Iris pigment epithelial cell (primary cell): Measurements from ENCODE around the gene TAC3.
"Not testable (repeated sequence)": the region's sequence is repeated elsewhere in the genome, so short reads cannot be mapped to it uniquely, and the experiment has no call there.

Source experiments
- DNase-seq: peaks from one replicate; pipeline ENCODE4 v3.0.0-alpha.2; 2011; ENCODE audit warnings: low read depth

TAC3 gene

DNA sequence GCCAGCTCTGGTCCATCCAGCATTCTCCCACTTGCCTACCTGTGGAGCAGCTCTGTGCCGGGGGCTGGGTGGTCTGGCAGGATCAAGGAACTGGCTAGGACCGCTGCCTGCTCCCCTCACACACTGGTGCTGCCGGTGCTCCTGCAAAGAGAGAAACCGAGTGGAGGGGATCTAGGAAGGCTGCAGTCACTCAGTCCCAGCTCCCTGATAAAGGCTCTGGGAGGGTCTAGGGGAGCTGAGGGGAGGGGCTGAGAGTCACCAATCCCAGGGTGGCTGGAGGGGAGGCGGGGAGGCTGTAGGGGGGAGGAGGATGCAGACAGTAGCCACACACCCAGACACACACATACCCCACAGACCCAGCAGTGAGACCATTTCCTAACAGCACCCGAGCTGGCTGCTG, at the start of gene TAC3:
TAC3 (minus strand) TSS at position 182 of the 400 bp plus-strand sequence. CDS start 732 bp downstream, outside the sequence.
- DNase-seq = no peak

DNA sequence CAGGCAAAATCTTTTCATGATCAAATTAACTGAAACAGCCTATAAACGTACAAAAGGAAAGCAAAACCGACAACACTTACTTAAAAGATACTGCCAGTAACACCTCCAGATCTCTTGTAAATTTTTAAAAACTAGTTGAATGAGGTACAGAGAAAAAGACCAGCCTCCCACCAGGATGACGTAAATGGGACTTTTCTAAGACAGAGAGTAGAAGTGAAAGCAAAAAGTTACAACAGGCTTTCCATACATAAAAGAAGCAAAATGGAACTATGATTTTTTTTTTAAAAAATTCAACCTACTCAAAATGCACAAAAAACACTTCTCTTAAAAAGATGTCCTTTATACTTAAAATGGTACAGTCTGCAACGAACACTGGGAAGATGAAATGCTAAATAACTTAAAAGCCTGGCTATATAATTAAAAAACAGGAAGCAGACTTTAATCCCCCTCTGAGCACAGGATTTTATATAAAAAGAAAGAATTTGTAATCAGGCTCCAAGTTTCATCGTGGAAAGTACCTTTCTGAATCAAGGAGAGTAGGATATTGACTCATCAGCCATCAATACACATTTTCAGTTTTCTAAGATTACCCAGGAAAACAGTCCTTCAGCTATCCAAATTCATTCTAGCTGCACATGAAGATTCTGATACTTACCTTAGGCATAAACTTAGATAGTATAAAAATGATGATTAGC, 47.8 kb upstream of the TAC3 start:
- peak; percentile 17 for DNase-seq

DNA sequence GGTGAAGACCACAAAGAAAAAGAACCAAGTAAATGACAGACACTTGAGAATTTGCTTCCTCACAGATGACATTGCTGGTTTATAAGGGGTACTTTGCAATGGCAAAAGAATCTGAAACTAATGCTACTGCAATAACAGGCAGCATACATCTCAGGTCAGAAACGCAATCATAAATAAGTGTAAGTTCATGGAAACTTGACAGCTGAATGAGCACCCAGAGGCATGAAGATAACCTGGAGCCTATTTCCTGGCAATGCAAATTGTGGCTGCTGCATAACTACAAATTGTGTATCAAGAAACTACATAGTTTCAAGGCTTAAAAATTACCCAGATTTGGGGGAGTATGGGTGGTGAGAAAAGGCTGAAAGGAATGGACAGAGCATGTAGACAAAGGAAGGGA, 42.1 kb upstream of the TAC3 start:
- no peak for DNase-seq

DNA sequence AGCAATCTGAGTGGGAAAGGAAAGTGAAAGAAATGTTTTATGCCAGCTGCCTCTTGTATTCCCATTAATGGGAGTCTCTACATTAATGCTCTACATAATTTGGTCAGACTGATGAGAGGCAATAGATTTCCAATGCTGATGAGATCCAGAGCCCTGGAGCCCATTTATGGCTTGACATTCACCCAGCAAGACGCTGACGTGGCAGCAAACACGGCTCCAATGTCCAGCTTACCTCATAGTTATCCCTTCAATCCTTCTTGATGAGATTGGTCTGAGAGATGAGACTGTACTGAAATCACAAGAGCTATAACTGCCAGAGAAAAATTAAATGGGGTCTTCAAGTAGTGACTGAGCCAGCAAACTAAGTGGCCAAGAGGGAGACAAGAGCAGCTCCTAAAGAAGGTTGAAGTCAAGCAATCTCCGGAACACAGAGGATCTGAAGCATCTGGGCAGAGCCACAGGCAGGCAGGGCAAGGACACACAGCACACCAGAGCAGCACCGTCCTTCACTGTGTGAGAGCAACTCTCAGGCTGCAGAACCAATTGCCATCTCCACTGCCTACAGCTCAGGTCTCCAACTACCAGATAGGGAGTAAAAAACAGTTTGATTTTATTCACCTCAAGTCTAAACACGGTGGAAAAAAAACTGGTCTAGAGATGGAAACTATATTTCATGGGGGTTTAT, 40.9 kb upstream of the TAC3 start:
- no peak for DNase-seq

DNA sequence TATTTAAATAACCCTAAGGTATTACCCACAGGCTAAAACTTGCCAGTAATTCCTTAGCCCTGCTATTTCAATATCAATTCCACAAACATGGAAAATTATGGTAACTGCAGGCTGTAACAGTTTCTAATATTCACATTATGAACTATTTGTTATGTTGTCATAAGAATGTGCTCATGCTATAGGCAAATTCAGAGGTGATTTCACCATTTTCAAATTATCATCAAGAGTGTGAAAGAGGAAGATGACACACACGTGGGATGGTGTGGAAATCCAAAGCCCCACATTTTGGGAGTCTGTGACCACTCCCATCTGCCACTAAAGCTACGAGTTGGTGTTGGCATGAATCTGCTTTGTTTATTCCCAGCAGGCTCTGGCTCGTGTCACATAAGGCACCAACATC, 39.5 kb upstream of the TAC3 start:
- no peak for DNase-seq

DNA sequence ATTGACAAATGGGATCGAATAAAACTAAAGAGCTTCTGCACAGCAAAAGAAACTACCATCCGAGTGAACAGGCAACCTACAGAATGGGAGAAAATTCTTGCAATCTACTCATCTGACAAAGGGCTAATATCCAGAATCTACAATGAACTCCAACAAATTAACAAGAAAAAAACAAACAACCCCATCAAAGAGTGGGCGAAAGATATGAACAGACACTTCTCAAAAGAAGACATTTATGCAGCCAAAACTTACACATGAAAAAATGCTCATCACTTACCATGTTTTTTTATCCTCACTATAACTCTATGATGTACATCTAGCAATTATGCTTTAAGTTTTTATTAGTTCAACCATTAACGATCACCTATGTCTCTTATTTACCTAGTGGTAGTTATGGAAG, 37.6 kb upstream of the TAC3 start:
- DNase-seq = not testable (repeated sequence)

DNA sequence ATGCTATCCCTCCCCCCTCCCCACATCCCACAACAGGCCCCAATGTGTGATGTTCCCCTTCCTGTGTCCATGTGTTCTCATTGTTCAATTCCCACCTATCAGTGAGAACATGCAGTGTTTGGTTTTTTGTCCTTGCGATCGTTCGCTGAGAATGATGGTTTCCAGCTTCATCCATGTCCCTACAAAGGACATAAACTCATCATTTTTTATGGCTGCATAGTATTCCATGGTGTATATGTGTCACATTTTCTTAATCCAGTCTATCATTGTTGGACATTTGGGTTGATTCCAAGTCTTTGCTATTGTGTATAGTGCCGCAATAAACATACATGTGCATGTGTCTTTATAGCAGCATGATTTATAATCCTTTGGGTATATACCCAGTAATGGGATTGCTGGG, 36.8 kb upstream of the TAC3 start:
- not testable (repeated sequence) for DNase-seq

DNA sequence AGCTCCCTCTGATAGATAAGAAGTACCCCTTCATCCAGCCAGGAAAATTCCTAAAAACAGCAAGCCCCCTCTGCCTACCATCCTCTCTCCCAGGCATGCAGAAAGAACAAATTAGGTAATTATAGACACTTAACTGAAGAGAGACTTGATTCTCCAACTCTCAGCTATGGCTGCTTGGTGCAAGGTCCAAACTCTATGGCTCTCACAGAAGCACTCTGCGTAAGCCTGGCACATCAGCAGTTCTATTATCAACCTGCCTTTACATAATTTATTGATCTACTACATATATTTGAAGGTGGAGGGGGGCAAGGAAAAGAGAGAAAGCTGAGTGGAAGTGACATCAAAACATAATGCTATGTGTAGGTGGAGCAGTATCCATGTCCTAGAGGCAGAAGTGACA, 34.7 kb upstream of the TAC3 start:
- DNase-seq = no peak

DNA sequence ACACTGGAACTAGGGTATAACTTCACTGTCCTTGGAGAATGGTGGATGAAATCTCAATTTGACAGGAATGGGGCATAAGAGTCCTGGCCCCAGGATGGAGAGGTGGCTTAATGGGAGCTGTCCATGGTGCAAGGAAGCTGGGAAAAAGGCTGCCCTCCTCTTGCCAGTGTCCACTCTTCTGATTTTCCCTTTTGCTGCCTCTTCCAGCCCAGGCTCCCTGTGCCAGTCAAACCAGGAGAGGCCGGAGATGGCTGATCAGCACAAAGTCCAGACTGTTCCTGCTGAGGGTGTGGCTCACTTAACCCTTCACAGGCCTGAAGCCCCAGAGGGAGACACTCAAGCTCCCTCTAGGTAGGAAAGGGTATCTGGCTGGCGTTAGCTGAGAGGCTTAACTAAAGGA, 33.6 kb upstream of the TAC3 start, which contains the start of gene MYO1A:
MYO1A (minus strand) TSS at position 240 of the 400 bp plus-strand sequence. CDS start 1,806 bp downstream, outside the sequence.
- peak; percentile 11 for DNase-seq

DNA sequence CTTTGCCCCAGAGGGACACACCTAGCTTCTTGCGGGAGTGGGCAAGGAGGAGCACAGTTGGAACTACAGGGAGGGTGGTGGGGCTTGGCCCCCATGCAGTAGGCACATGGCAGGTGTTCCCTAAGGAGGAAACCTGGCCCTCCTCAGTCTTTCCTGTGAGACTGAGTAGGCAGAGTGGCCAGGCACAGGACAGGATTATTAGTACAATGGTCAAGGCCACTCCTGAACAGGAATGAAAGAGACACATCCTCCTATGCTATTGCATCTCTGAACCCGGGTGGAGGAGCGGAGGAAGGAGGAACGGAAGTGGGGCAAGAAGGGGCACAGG, 32.8 kb upstream of the TAC3 start:
- no peak for DNase-seq

DNA sequence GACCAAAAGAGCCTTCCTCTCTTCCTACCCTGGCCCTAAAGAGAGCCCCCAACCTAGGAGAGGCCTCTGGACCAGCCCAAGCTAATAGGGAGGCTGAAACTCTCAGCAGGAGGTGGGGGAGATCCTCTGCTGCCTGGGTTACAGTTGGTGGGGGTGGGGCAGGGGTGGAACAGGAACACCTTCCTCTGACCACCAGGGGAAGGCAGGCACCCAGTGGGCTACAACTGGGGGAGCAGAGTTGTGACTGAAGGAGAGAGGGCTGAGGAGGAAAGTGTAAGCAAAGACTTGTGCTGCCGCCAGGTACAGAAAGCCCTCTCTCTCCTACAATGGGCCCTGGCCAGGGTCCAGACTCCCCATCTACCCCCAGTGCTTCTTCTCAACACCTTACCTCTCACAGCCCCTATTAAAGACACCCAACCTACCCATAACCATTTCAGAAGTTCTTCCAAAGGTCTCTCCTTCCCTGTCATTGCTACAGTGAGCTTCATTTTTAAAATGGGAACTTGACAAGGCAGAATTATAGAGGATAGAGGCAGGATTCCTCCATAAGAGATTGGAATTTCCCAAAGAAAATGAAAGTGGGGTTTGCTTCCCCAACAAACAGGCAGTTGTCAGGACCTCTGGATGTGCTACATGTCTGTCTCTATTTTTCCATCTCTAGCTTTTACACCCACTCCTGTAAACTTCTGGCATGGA, 32.2 kb upstream of the TAC3 start:
- no peak for DNase-seq

DNA sequence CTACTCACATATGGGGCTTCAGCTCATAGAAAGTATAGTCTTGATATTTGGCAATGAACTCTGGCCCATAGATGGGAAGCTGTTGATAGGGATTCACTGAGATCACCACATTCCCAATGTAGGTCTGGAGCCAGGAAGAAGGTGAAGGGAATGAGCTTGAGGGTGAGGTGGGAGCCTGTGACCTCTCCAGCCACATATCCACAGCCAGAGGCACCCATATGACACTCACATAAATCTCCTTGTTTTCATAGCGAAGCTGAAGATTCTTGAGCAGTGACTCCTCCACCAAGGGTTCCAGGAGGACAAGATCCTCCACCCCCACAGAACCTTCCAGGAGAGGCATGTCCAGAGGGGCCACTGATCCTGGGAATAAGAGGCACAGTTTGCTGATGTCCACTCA, 31.7 kb upstream of the TAC3 start:
- DNase-seq = no peak

DNA sequence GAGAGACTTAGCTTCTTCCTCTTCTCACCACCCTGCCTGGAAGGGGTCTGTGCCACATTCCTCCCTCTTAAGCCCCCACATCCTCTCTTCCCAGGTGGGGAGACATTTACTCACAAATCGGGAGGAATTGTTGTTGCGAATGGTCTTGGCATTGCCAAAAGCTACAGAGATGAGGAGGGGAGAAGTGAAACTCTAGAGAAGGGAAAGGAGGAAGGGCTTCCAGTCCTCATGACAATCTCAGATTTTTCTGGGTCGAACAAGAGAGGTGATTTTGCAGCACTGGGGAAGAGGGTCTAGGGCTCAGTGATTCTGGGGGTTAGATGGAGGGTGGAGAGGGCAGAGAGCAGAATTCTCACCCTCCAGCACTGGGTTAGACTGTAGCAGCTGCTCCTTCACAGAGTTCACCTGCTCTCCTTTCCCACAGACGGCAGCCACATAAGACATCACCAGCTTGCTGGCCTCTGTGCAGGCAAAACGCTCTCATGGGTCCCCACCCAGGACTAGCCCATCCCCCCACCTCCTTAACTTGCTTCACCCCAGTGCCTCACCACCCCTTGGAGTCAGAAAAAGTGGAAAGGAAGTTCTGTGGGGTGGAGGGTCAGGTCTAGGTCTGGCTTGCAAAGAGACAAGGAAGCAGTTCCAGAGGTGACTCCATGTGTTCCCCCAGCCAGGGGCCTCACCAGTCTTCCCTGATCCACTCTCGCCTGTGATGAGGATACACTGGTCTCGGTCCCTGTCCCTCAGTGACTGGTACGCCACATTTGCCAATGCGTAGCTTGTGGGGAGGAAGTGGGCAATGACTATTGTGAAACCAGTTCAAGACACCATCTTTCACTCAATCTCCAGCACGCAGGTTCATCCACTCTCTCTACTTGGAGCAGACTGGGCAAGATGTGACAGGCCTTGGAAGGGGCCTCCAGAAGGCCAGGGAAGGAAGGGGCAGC, 30.9 kb upstream of the TAC3 start:
- no peak for DNase-seq

DNA sequence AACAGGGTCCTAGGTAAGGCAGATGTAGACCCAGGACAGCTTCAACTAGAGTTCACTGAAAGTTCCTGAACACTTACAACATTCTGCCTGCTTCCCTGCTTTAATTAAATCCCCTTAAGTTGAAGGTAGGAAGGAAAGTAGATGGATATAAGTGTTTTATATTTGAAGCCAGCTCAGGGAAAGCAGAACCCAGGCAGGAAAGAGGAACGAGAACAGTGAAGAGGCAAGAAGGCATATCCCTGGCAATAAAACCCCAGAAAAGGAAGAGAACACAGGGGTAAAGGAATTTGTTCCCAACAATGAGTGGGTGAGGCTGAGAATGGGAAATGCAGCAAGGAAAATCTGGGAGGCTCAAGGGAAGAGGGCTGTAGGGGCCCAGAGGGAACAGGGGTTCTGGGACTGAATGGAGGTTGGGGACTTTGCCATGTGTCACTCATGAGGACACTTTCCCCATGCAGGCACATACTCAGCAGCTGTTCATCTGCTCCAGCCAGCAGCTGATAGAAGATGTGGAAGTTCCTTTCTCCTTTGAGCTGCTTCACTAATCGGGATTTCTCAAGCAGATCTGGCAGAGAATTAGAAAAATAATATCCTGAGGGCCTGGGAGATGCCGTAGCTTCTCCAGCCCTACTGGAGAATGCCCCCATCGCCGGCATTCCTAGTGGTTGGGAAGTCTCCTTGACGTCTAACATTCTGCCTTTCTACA, 29.9 kb upstream of the TAC3 start:
- no peak for DNase-seq

DNA sequence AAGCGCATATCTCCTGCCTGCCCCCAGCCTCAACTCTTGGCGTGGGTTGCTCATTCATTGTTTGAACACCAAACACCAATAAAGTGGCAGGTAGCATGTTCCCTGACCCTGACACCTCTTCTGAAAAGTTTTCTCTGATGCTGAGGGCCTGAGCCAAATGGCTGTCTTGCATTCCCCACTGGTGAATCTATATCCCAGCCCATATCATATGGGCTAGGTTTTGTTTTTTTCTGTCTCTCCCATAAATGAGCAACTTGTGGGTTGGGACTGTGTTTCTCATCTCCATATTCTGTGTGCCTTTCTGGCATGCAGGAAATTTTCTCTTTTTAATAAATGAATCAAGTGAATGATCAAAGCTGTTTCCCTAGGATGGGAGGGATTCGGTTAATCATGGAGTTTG, 28.6 kb upstream of the TAC3 start:
- no peak for DNase-seq

DNA sequence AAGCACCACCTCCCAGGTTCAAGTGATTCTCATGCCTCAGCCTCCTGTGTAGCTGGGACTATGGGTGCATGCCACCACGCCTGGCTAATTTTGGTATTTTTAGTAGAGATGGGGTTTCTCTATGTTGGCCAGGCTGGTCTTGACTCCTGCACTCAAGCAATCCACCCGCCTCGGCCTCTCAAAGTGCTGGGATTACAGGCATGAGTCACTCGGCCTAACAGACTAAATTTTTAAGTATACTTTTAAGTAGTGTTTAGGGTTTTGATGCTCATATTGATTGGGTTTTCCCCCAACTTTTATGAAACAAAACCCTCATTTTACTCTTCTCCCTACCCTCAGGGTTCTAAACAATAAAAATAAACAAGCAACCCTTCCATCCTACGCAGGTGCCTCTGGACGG, 28.1 kb upstream of the TAC3 start:
- DNase-seq = no peak

DNA sequence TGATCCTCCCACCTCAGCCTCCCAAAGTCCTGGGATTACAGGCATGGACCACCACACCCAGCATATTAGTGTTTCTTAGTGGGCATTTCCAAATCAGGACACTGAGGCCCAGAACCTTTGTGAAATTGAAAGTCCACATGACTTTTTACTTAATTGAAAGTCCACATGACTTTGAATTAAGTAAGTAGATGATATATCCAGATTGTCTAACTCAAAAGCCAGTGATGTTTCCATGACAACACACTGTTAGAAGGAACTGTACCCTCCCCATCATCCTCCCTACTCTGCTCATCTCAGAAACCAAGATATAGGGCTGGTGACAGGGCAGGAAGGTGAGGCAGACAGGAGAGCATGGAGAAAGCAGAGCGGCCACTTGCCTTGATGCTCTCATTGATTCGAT, 26.4 kb upstream of the TAC3 start:
- no peak for DNase-seq

DNA sequence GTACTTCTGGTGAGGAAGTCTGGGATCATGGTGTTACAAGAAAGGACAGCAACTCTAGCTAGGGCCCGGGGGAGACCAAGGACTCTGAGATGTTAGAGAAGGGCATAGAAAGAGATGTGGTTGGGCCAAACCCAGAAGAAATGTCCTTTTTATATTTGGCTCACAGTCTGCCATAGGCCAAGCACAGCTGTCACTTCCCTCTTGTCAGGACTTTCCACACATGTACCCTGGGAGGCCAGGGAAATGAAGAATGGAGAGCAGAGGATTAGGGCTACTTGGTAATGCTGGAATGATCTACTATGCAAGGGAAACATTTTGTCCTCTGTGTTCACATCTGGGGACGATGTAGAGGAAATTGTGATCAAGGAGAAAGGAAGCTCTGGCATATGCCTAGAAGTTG, 24.4 kb upstream of the TAC3 start:
- DNase-seq = no peak

DNA sequence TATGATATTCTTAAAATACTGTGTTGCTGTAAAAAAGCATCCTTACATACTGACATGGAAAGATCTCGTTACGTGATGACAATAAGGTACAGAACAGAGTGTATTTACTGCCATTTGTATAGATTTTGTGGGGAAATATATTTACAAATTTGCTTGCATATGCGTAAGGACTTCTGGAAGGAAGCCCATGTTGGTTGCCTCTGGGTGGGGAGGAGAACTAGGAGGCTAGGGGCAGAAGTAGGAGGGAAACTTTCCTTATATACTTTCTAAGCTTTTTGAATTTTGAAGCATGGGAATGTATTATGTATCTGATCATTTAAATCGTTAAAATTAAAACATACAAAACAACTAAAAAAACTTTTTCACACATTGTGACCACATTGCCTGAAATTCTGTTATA, 23.9 kb upstream of the TAC3 start:
- DNase-seq = no peak

DNA sequence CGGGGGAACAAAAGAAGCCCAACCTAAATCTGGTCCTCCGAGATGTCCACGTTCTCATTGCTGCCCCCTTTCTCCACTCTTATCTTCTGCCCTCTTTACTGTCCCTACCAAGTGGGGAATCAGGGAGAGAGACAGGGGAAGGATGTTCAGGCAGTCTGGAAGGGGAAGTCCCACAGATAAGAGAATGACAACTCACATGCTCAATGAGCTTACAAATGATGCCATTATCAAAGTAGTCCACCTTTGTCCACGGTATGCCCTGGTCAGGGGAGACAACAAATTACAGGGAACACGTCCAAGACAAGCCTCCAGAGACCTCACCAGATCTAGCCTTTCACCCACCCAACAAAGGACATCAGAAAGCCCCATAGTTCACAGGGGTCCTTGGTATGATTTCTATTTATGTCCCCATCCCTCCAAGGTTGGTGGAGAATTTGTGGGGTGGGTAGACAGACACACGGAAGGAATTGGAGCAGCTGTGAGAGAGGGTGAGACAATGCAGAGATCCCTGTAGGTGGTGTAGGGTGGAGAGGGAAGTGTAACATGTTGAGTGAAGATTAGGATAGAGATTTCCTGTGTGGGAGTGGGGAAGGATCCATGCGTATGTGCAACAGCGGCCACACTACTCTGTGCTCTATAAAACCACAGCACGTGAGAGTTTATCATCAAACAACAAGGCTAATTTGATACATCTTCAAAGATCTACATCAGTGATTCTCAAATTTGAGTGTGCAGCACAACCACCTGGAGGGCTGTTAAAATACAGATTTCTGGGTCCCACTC, 22.9 kb upstream of the TAC3 start:
- no peak for DNase-seq

DNA sequence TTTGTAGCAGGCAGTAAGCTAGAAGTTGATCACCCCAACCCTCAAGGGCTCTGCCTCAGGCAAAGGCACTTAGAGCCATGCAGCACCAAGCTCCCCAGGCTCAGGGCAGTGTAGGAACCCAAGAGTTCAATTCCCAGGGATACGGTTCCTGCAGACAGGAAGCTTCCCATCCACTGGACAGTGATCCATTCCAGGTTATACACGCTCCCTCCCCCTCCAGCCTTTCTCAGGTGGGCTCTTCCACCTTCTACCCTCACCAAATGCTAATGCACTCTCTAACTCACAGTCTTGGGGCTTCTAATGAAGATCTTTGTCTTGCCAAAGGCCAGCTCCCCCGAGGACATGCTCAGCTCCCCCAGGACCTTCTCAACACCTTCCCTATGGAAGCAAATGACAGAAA, 20.9 kb upstream of the TAC3 start:
- DNase-seq = no peak
